Activated B cell treated with CpG ODN at 0.5 μM for 24 hours (primary cell): Measurements from ENCODE around the gene MAPK10. TPM values are rescaled to one million over a fixed set of nuclear protein-coding genes. Genes with fewer than 3 reads are reported as not detected.

ENCODE experiments used
- ATAC-seq: fragments of 200-7000 bp; cut with Tn5 transposase; one replicate; pipeline ENCODE4 v1.10.0; 2021; ENCODE audit warnings: low read depth, mild to moderate bottlenecking, moderate library complexity
- CTCF ChIA-PET: fragments of 350-600 bp; sonication (Branson Sonifier 250); formaldehyde crosslinking; loops from one replicate; lab custom pipeline; 2021; ENCODE audit warnings: antibody characterized with exemption; lab: Charles Lee
- POLR2A ChIA-PET: fragments of 350-600 bp; sonication (Branson Sonifier 250); formaldehyde crosslinking; loops from one replicate; lab custom pipeline; 2021; ENCODE audit warnings: antibody characterized with exemption; lab: Charles Lee
- DNase-seq: peaks from one replicate; pipeline ENCODE4 v3.0.0; 2022
- H3K27ac Mint-ChIP-seq: one replicate; pipeline ENCODE4 v1.8.0; 2020; ENCODE audit warnings: mixed read lengths
- H3K27me3 Mint-ChIP-seq: one replicate; pipeline ENCODE4 v1.8.0; 2021; ENCODE audit warnings: mixed read lengths
- H3K36me3 Mint-ChIP-seq: one replicate; pipeline ENCODE4 v1.8.0; 2021; ENCODE audit warnings: low read depth, mixed read lengths
- H3K4me1 Mint-ChIP-seq: one replicate; pipeline ENCODE4 v1.8.0; 2021; ENCODE audit warnings: mixed read lengths
- H3K4me3 Mint-ChIP-seq: one replicate; pipeline ENCODE4 v1.8.0; 2020; ENCODE audit warnings: mild to moderate bottlenecking, mixed read lengths
- H3K9me3 Mint-ChIP-seq: one replicate; pipeline ENCODE4 v1.8.0; 2020; ENCODE audit warnings: mixed read lengths
- CTCF ChIP-seq: fragments of 200-600 bp; IDR thresholded peaks from one replicate; pipeline ENCODE4 v1.8.0; 2022; ENCODE audit warnings: antibody characterized with exemption, mild to moderate bottlenecking
- intact Hi-C: fragments of 100-400 bp; cut with micrococcal nuclease; formaldehyde crosslinking; loops from one replicate; pipeline ENCODE4 v1.15.1; 2024
- total RNA-seq: library from RNA; stranded (reverse); gene quantifications from 2 replicates; pipeline ENCODE4 v1.2.3, GENCODE V29; 2022

MAPK10 gene
- total RNA-seq, 1 donor from 2014 or later, result 0.75 TPM

GRCh38 chr4:86354390-86354789 lies 5.5 kb downstream of the MAPK10 start:
- POLR2A ChIA-PET, result no interaction called here
- H3K9me3 Mint-ChIP-seq, result no peaks in the 10 kb centered on the region
- no peaks in the 10 kb centered on the region for H3K36me3 Mint-ChIP-seq
- ATAC-seq, result no peak
- H3K4me3 Mint-ChIP-seq, result no peak overlapping the region
- H3K27me3 Mint-ChIP-seq, result peaks cover 5% of the 10 kb centered on the region
- intact Hi-C loops, result no loop called here
- no peak for TF ChIP-seq CTCF
- no peak for DNase-seq
- H3K27ac Mint-ChIP-seq, result no peak overlapping the region
- H3K4me1 Mint-ChIP-seq, result peaks cover 7% of the 10 kb centered on the region
- CTCF ChIA-PET, result no interaction called here

GRCh38 chr4:86346320-86346719 lies 13.5 kb downstream of the MAPK10 start:
- H3K36me3 Mint-ChIP-seq, result no peaks in the 10 kb centered on the region
- no peak for ATAC-seq
- H3K4me1 Mint-ChIP-seq, result no peaks in the 10 kb centered on the region
- no peak for DNase-seq
- H3K4me3 Mint-ChIP-seq, result no peak overlapping the region
- peaks cover 7% of the 10 kb centered on the region for H3K27me3 Mint-ChIP-seq
- intact Hi-C loops, result no loop called here
- ChIA-PET POLR2A (interaction anchor here (0.6 kb wide), 1 partner anchor 1914 kb away, joined by 3 read pairs; no protein-coding TSS in a partner anchor), CTCF (no interaction called here)
- no peak overlapping the region for H3K27ac Mint-ChIP-seq
- TF ChIP-seq CTCF, result no peak
- no peaks in the 10 kb centered on the region for H3K9me3 Mint-ChIP-seq

- Mint-ChIP-seq H3K27me3 (peaks cover 1% of the 10 kb centered on the region), H3K9me3 (no peaks in the 10 kb centered on the region), H3K4me1 (no peaks in the 10 kb centered on the region), H3K4me3 (no peak overlapping the region), H3K27ac (no peak overlapping the region), H3K36me3 (no peaks in the 10 kb centered on the region)
- ChIA-PET CTCF (no interaction called here), POLR2A (no interaction called here)
- intact Hi-C loops, result no loop called here
- no peak for DNase-seq
- no peak for TF ChIP-seq CTCF
- no peak for ATAC-seq
These were observed 15.7 kb downstream of the MAPK10 start for GRCh38 chr4:86344127-86344526.

- Mint-ChIP-seq H3K4me1 (no peaks in the 10 kb centered on the region), H3K27ac (no peak overlapping the region), H3K36me3 (no peaks in the 10 kb centered on the region), H3K27me3 (peaks cover 5% of the 10 kb centered on the region), H3K4me3 (no peak overlapping the region), H3K9me3 (no peaks in the 10 kb centered on the region)
- intact Hi-C loops, result no loop called here
- CTCF ChIA-PET, result no interaction called here
- DNase-seq, result no peak
- no peak for TF ChIP-seq CTCF
- POLR2A ChIA-PET, result no interaction called here
- ATAC-seq, result no peak
These were observed 20.9 kb downstream of the MAPK10 start for GRCh38 chr4:86338989-86339388.

GRCh38 chr4:86338521-86338920 lies 21.3 kb downstream of the MAPK10 start:
- H3K27me3 Mint-ChIP-seq, result peaks cover 5% of the 10 kb centered on the region
- DNase-seq (no peak), ATAC-seq (no peak)
- no peaks in the 10 kb centered on the region for H3K9me3 Mint-ChIP-seq
- no peak overlapping the region for H3K4me3 Mint-ChIP-seq
- no peak overlapping the region for H3K27ac Mint-ChIP-seq
- POLR2A ChIA-PET, result no interaction called here
- intact Hi-C loops, result no loop called here
- CTCF ChIA-PET, result no interaction called here
- H3K36me3 Mint-ChIP-seq, result no peaks in the 10 kb centered on the region
- no peak for TF ChIP-seq CTCF
- no peaks in the 10 kb centered on the region for H3K4me1 Mint-ChIP-seq
